CD14-positive monocyte (primary cell): ENCODE measurements around the gene BCCIP. TPM values are rescaled to one million over a fixed set of nuclear protein-coding genes. Genes with fewer than 3 reads are reported as not detected.
A peak's percentile ranks its signal among the peaks of the same experiment; 100 is the strongest.

ENCODE experiments used
- DNase-seq, 3 donors: peaks; one replicate each; pipeline ENCODE4 v3.0.0-alpha.2; 2011 to 2022
- H2AFZ ChIP-seq: 2 replicates; pipeline ENCODE4 v1.6.0; 2012; ENCODE audit warnings: mild to moderate bottlenecking, low read depth, low read length, inconsistent platforms; ENCODE audit not compliant: insufficient read depth, poor library complexity, severe bottlenecking
- H3K27ac ChIP-seq, 2 donors: 1 replicate in 1 of 2; 2 replicates in 1 of 2; pipeline ENCODE4 v1.5.1; 2012 to 2013; ENCODE audit warnings: low read length in 2 of 2, control low read depth in 1 of 2, inconsistent platforms in 1 of 2, low read depth in 1 of 2, mild to moderate bottlenecking in 1 of 2
- H3K27me3 ChIP-seq, 2 donors: one replicate each; pipeline versions ENCODE4 v1.6.0 to v1.6.1; 2011 to 2013; ENCODE audit warnings: low read length in 2 of 2; ENCODE audit not compliant: control insufficient read depth in 2 of 2, insufficient read depth in 2 of 2
- H3K36me3 ChIP-seq, 2 donors: replicated peaks in 1 of 2; 1 replicate in 1 of 2; 2 replicates in 1 of 2; pipeline versions ENCODE4 v1.5.1 to v1.6.1; 2012 to 2013; ENCODE audit warnings: low read length in 2 of 2, control low read depth in 1 of 2, inconsistent platforms in 1 of 2, mild to moderate bottlenecking in 1 of 2; ENCODE audit not compliant: insufficient read depth in 2 of 2, control insufficient read depth in 1 of 2
- H3K4me1 ChIP-seq, 2 donors: 1 replicate in 1 of 2; 2 replicates in 1 of 2; pipeline versions ENCODE4 v1.5.1 to v1.6.1; 2012 to 2013; ENCODE audit warnings: low read length in 2 of 2, control low read depth in 1 of 2, inconsistent platforms in 1 of 2, mild to moderate bottlenecking in 1 of 2, moderate library complexity in 1 of 2; ENCODE audit not compliant: insufficient read depth in 2 of 2, control insufficient read depth in 1 of 2
- H3K4me2 ChIP-seq: replicated peaks from 2 replicates; pipeline ENCODE3; 2012; ENCODE audit warnings: low read length, moderate library complexity, mild to moderate bottlenecking; ENCODE audit not compliant: poor library complexity, severe bottlenecking; ENCODE audit errors: extremely low read depth
- H3K4me3 ChIP-seq, 3 experiments: fragments of 200-600 bp in 1 of 3; sonication (generic) in 1 of 3; replicated peaks in 1 of 3; 1 replicate in 2 of 3; 2 replicates in 1 of 3; pipeline ENCODE4 v1.5.1; 2011 to 2013; ENCODE audit warnings: low read length in 3 of 3, mild to moderate bottlenecking in 3 of 3, control low read depth in 2 of 3, low read depth in 2 of 3, inconsistent platforms in 1 of 3, moderate library complexity in 1 of 3
- H3K79me2 ChIP-seq: 2 replicates; pipeline ENCODE4 v1.6.0; 2012; ENCODE audit warnings: mild to moderate bottlenecking, control low read depth, inconsistent platforms, low read length, moderate library complexity; ENCODE audit not compliant: insufficient read depth
- H3K9ac ChIP-seq: 2 replicates; pipeline ENCODE4 v1.6.0; 2017; ENCODE audit warnings: low read length, mild to moderate bottlenecking; ENCODE audit not compliant: insufficient read depth, poor library complexity, severe bottlenecking
- H3K9me3 ChIP-seq, 2 donors: replicated peaks in 1 of 2; 1 replicate in 1 of 2; 2 replicates in 1 of 2; pipeline versions ENCODE4 v1.5.1 to v1.6.1; 2012 to 2013; ENCODE audit warnings: low read length in 2 of 2, control low read depth in 1 of 2; ENCODE audit not compliant: control insufficient read depth in 1 of 2, insufficient read depth in 1 of 2
- H4K20me1 ChIP-seq: 2 replicates; pipeline ENCODE4 v1.6.0; 2012; ENCODE audit warnings: mild to moderate bottlenecking, low read length, control low read depth, moderate library complexity; ENCODE audit not compliant: insufficient read depth
- H3K27ac Mint-ChIP-seq, 7 donors: one replicate each; pipeline ENCODE4 v1.8.0; 2020; ENCODE audit warnings: mild to moderate bottlenecking in 7 of 7, mixed read lengths in 7 of 7, moderate library complexity in 6 of 7, inconsistent platforms in 2 of 7
- H3K27me3 Mint-ChIP-seq, 3 donors: one replicate each; pipeline ENCODE4 v1.8.0; 2021 to 2022; ENCODE audit warnings: low read depth in 3 of 3, mild to moderate bottlenecking in 3 of 3, mixed read lengths in 3 of 3, moderate library complexity in 3 of 3, inconsistent platforms in 1 of 3
- H3K36me3 Mint-ChIP-seq, 2 donors: one replicate each; pipeline ENCODE4 v1.8.0; 2020; ENCODE audit warnings: mixed read lengths in 2 of 2, inconsistent platforms in 1 of 2, mild to moderate bottlenecking in 1 of 2
- H3K4me1 Mint-ChIP-seq: one replicate; pipeline ENCODE4 v1.8.0; 2020; ENCODE audit warnings: mild to moderate bottlenecking, mixed read lengths
- H3K4me3 Mint-ChIP-seq, 2 donors: one replicate each; pipeline ENCODE4 v1.8.0; 2020; ENCODE audit warnings: mild to moderate bottlenecking in 2 of 2, mixed read lengths in 2 of 2, moderate library complexity in 1 of 2
- H3K9me3 Mint-ChIP-seq, 7 donors: one replicate each; pipeline ENCODE4 v1.8.0; 2020 to 2022; ENCODE audit warnings: mixed read lengths in 7 of 7, mild to moderate bottlenecking in 6 of 7, moderate library complexity in 6 of 7, inconsistent platforms in 2 of 7
- WGBS: methylation state at CpG from one replicate; pipeline ENCODE4 v1.1.5; 2013; ENCODE audit warnings: missing lambda C conversion rate; ENCODE audit not compliant: insufficient coverage; 5-methylcytosine and 5-hydroxymethylcytosine counted together
- intact Hi-C, 2 donors: fragments of 100-400 bp; cut with micrococcal nuclease; formaldehyde crosslinking; loops; one replicate each; pipeline versions ENCODE4 v1.15.0 to v1.15.1; 2023
- polyA plus RNA-seq, 3 donors: library from polyadenylated mRNA; depleted of rRNA in 1 of 3; unstranded in 2 of 3; stranded (reverse) in 1 of 3; fragments of 300-500 nt in 2 of 3; fragments of >200 nt in 1 of 3; fragmentation: Illumina TruSeq in 2 of 3; gene quantifications; 1 replicate in 2 of 3; 2 replicates in 1 of 3; pipeline ENCODE4 v1.2.3, GENCODE V29; 2012 to 2021
- TF ChIP-seq, protein P1 (sequence below): fragments of 200-600 bp; IDR thresholded peaks from one replicate; pipeline ENCODE4 v1.8.0; 2022; ENCODE audit warnings: antibody characterized with exemption, mild to moderate bottlenecking

Gene BCCIP
- polyA plus RNA-seq, 3 donors: 16.0 to 61.7 (median 59.3) TPM

DNA sequence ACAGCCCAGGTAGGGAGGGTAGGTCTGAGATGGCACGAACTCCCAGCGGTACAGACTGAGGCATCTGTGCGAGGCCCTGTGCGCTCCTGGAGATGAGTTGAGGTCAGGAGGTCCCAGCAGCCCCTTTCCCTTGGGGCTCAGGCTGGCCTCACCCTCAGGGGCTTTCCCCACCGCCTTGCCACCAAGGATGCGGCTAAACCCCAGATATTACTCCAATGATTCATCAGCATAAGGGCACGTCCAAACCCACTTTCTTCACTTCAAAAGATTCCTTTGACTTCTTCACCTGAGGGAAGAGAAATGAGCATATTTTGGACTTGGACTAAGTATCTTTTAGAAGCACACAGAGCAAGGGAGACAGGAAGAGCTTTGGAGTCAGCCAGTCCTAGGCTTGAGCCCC is 20.6 kb upstream of the BCCIP start:
- intact Hi-C loops: no loop called here
- Histone ChIP-seq H3K36me3 (peaks cover 36 to 88% of the 10 kb centered on the region in 2 donors), H3K27me3 (no peaks in the 10 kb centered on the region), H3K79me2 (no peaks in the 10 kb centered on the region), H2AFZ (no peak overlapping the region), H3K4me3 (no peak overlapping the region), H3K27ac (no peak overlapping the region), H3K4me1 (no peaks in the 10 kb centered on the region), H3K4me2 (no peak overlapping the region), H4K20me1 (no peaks in the 10 kb centered on the region), H3K9ac (no peak overlapping the region), H3K9me3 (no peaks in the 10 kb centered on the region)
- DNase-seq: no peak
- H3K36me3 Mint-ChIP-seq: peaks cover 44 to 62% of the 10 kb centered on the region in 2 donors
- H3K4me3 Mint-ChIP-seq: no peak overlapping the region
- peak overlapping the region in 1 of 7 donors; percentile 41 for H3K27ac Mint-ChIP-seq
- no peaks in the 10 kb centered on the region for H3K4me1 Mint-ChIP-seq
- no peaks in the 10 kb centered on the region for H3K9me3 Mint-ChIP-seq
- peaks cover 0 to 2% (median 0%) of the 10 kb centered on the region in 3 donors for H3K27me3 Mint-ChIP-seq
- 100% methylated on average over 2 of the region's 7 CpGs for WGBS
- TF ChIP-seq, protein P1, sequence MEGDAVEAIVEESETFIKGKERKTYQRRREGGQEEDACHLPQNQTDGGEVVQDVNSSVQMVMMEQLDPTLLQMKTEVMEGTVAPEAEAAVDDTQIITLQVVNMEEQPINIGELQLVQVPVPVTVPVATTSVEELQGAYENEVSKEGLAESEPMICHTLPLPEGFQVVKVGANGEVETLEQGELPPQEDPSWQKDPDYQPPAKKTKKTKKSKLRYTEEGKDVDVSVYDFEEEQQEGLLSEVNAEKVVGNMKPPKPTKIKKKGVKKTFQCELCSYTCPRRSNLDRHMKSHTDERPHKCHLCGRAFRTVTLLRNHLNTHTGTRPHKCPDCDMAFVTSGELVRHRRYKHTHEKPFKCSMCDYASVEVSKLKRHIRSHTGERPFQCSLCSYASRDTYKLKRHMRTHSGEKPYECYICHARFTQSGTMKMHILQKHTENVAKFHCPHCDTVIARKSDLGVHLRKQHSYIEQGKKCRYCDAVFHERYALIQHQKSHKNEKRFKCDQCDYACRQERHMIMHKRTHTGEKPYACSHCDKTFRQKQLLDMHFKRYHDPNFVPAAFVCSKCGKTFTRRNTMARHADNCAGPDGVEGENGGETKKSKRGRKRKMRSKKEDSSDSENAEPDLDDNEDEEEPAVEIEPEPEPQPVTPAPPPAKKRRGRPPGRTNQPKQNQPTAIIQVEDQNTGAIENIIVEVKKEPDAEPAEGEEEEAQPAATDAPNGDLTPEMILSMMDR: no peak

DNA sequence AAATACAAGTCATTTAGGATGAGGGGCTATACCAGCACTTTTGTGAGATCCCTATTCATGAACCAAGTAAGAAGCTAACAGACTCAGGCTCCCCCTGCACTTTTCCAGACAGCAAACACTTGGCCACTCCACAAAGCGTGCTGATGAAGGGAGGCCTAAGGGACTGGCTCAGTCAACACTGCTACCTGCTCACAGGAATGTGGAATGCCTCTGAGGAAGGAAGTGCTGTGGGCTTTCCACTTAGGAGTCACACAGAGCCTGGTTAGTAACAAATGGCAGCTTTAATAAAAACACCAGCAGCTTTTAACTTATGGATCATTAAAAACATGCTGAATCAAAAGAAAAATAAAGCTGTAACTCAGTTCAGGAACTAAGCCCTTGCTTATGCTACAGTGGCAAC is 15.3 kb upstream of the BCCIP start:
- TF ChIP-seq, protein P1: no peak
- H3K36me3 Mint-ChIP-seq: peaks cover 54 to 62% of the 10 kb centered on the region in 2 donors
- Histone ChIP-seq H4K20me1 (no peaks in the 10 kb centered on the region), H3K79me2 (no peaks in the 10 kb centered on the region), H3K27me3 (no peaks in the 10 kb centered on the region), H2AFZ (no peak overlapping the region), H3K4me3 (no peak overlapping the region), H3K9ac (no peak overlapping the region), H3K4me1 (no peaks in the 10 kb centered on the region), H3K4me2 (no peak overlapping the region), H3K27ac (no peak overlapping the region), H3K36me3 (peaks cover 48 to 82% of the 10 kb centered on the region in 2 donors), H3K9me3 (no peaks in the 10 kb centered on the region)
- H3K27me3 Mint-ChIP-seq: no peaks in the 10 kb centered on the region
- H3K4me1 Mint-ChIP-seq: no peaks in the 10 kb centered on the region
- no peak overlapping the region for H3K4me3 Mint-ChIP-seq
- H3K27ac Mint-ChIP-seq: no peak overlapping the region
- DNase-seq: no peak
- no CpG with 5 or more reads among the region's 1 CpG for WGBS
- H3K9me3 Mint-ChIP-seq: peaks cover 0 to 1% (median 0%) of the 10 kb centered on the region in 7 donors
- intact Hi-C loops: no loop called here
